Spleen (tissue), 11 donors: Measurements from ENCODE around the gene FITM1. TPM values are rescaled to one million over a fixed set of nuclear protein-coding genes. Genes with fewer than 3 reads are reported as not detected.

Experiments
- DNase-seq: peaks from one replicate; pipeline ENCODE4 v3.0.0-alpha.2; 2020
- H3K27ac ChIP-seq, 8 donors: fragments of 200-600 bp; sonication (generic) in 7 of 8; 1 replicate in 4 of 8; 2 replicates in 4 of 8; pipeline versions ENCODE4 v1.5.0 to v1.8.0; 2016 to 2021; ENCODE audit warnings: inconsistent platforms in 4 of 8, mild to moderate bottlenecking in 4 of 8, moderate library complexity in 1 of 8
- H3K27me3 ChIP-seq, 7 donors: fragments of 200-600 bp; sonication (generic) in 6 of 7; replicated peaks in 1 of 7; 1 replicate in 4 of 7; 2 replicates in 3 of 7; pipeline versions ENCODE4 v1.5.0 to v1.8.0; 2016 to 2021; ENCODE audit warnings: inconsistent platforms in 3 of 7, mild to moderate bottlenecking in 1 of 7
- H3K36me3 ChIP-seq, 6 donors: fragments of 200-600 bp; sonication (generic) in 5 of 6; 1 replicate in 4 of 6; 2 replicates in 2 of 6; pipeline versions ENCODE4 v1.5.0 to v1.8.0; 2016 to 2021; ENCODE audit warnings: inconsistent platforms in 2 of 6
- H3K4me1 ChIP-seq, 6 donors: fragments of 200-600 bp; sonication (generic) in 5 of 6; 1 replicate in 3 of 6; 2 replicates in 3 of 6; pipeline versions ENCODE4 v1.5.0 to v1.8.0; 2016 to 2021; ENCODE audit warnings: inconsistent platforms in 3 of 6
- H3K4me3 ChIP-seq, 8 donors: fragments of 200-600 bp; sonication (generic) in 7 of 8; 1 replicate in 4 of 8; 2 replicates in 4 of 8; pipeline versions ENCODE4 v1.5.0 to v1.8.0; 2016 to 2021; ENCODE audit warnings: inconsistent platforms in 4 of 8, mild to moderate bottlenecking in 4 of 8, moderate library complexity in 2 of 8
- H3K9me3 ChIP-seq, 8 donors: fragments of 200-600 bp; sonication (generic) in 7 of 8; 1 replicate in 4 of 8; 2 replicates in 4 of 8; pipeline versions ENCODE4 v1.5.0 to v1.8.0; 2016 to 2021; ENCODE audit warnings: inconsistent platforms in 4 of 8
- CTCF ChIP-seq, 11 experiments: fragments of 200-600 bp in 7 of 11; fragments of 450-650 bp in 4 of 11; sonication (generic) in 4 of 11; IDR thresholded peaks in 8 of 11; conservative IDR thresholded peaks in 3 of 11; 1 replicate in 7 of 11; 2 replicates in 4 of 11; pipeline versions ENCODE4 v1.4.0 to v1.8.0; 2016 to 2021; ENCODE audit warnings: antibody characterized with exemption in 11 of 11, inconsistent platforms in 4 of 11, mild to moderate bottlenecking in 1 of 11
- POLR2A ChIP-seq, 3 donors: fragments of 450-650 bp; IDR thresholded peaks; one replicate each; pipeline ENCODE4 v1.5.1; 2017; ENCODE audit warnings: antibody characterized with exemption in 3 of 3, mild to moderate bottlenecking in 1 of 3
- POLR2AphosphoS5 ChIP-seq, 3 donors: sonication (generic); formaldehyde crosslinking; IDR thresholded peaks; one replicate each; pipeline ENCODE4 v1.5.1; 2017; ENCODE audit warnings: antibody characterized with exemption in 3 of 3
- WGBS, 5 donors: extraction: QIAGEN DNeasy Blood & Tissue Kit in 3 of 5; methylation state at CpG; one replicate each; pipeline versions ENCODE4 v1.1.5 to v1.1.7; 2013 to 2018; 5-methylcytosine and 5-hydroxymethylcytosine counted together
- intact Hi-C: fragments of 100-400 bp; cut with DNase I; formaldehyde crosslinking; loops from one replicate; pipeline ENCODE4 v1.15.0; 2023; ENCODE audit warnings: low total_unique reads
- polyA plus RNA-seq, 3 donors: library from polyadenylated mRNA; stranded (reverse); fragments of 200-250 nt; gene quantifications; one replicate each; pipeline ENCODE4 v1.2.1, GENCODE V29; 2013
- total RNA-seq, 7 donors: library from RNA; depleted of rRNA in 3 of 7; stranded (reverse); fragments of >200 nt in 3 of 7; fragmentation: NEBNext Ultra II Directional in 4 of 7; extraction: Animal tissue kit (Norgen Biotek cat#: 25700) in 4 of 7; gene quantifications; one replicate each; pipeline versions ENCODE4 v1.1.0 to v1.2.1, GENCODE V29; 2016 to 2021
- donor health status: healthy with polysubstance abuse.
- donor health status: DM: no; HTN: no; CAD: no; lungs with moderate emphysema.
- donor health status: DM: no; HTN: no; CAD: no.
- donor health status: Bipolar disorder and iron deficiency.
- donor health status: healthy.
- donor health status: DM: no; HTN: no; CAD: no.
- donor health status: DM: yes; HTN: yes; CAD: no.

The FITM1 gene
- total and polyA plus RNA-seq, 10 donors: 3.7 to 12.9 (median 8.7) TPM

GRCh38 chr14:24106672-24107271 is 23.7 kb upstream of the FITM1 start:
- WGBS, 5 donors: 79 to 93% (median 84%) methylated on average over 4 of the region's 4 CpGs
- intact Hi-C loops: no loop called here

GRCh38 chr14:24108336-24108874 is 22.1 kb upstream of the FITM1 start:
- peaks cover 0 to 19% (median 8%) of the 10 kb centered on the region in 6 donors for H3K36me3 ChIP-seq
- WGBS, 5 donors: 45 to 54% (median 50%) methylated on average over 5 of the region's 5 CpGs
- H3K9me3 ChIP-seq: no peaks in the 10 kb centered on the region
- intact Hi-C loops: no loop called here
- DNase-seq: peak; percentile 10
- no peak for TF ChIP-seq POLR2A (IDR thresholded peaks at IDR 0.05)
- TF ChIP-seq POLR2AphosphoS5 (IDR thresholded peaks at IDR 0.05): no peak
- no peak for TF ChIP-seq CTCF (IDR thresholded peaks at IDR 0.05 in 8 of 11, conservative IDR thresholded peaks at IDR 0.05 in 3 of 11)
- peak overlapping the region; percentile 55 to 86 (median 72) for H3K27ac ChIP-seq
- no peak overlapping the region for H3K4me3 ChIP-seq
- no peaks in the 10 kb centered on the region for H3K27me3 ChIP-seq
- peaks cover 11 to 60% (median 47%) of the 10 kb centered on the region in 6 donors for H3K4me1 ChIP-seq

More at GRCh38 chr14:24106672-24107271, 23.7 kb upstream of the FITM1 start:
- no peaks in the 10 kb centered on the region for H3K9me3 ChIP-seq
- H3K36me3 ChIP-seq: peaks cover 0 to 35% (median 16%) of the 10 kb centered on the region in 6 donors
- H3K27ac ChIP-seq: peak overlapping the region in 6 of 8 donors; percentile 4 to 72 (median 52)
- no peaks in the 10 kb centered on the region for H3K27me3 ChIP-seq
- H3K4me1 ChIP-seq: peaks cover 11 to 57% (median 45%) of the 10 kb centered on the region in 6 donors
- H3K4me3 ChIP-seq: no peak overlapping the region
- no peak for DNase-seq
- TF ChIP-seq POLR2A (IDR thresholded peaks at IDR 0.05): no peak

- intact Hi-C loops: no loop called here
- H3K4me3 ChIP-seq: no peak overlapping the region
- no peak for TF ChIP-seq POLR2A (IDR thresholded peaks at IDR 0.05)
- TF ChIP-seq CTCF (IDR thresholded peaks at IDR 0.05 in 8 of 11, conservative IDR thresholded peaks at IDR 0.05 in 3 of 11): no peak
- TF ChIP-seq POLR2AphosphoS5 (IDR thresholded peaks at IDR 0.05): no peak
- DNase-seq: peak; percentile 38
- peaks cover 0 to 2% (median 0%) of the 10 kb centered on the region in 6 donors for H3K36me3 ChIP-seq
- H3K27me3 ChIP-seq: no peaks in the 10 kb centered on the region
- no peaks in the 10 kb centered on the region for H3K9me3 ChIP-seq
- peak overlapping the region in 4 of 8 donors; percentile 21 to 74 (median 56) for H3K27ac ChIP-seq
- H3K4me1 ChIP-seq: peaks cover 11 to 65% (median 49%) of the 10 kb centered on the region in 6 donors
- 74 to 86% (median 79%) methylated on average over 9 of the region's 9 CpGs for WGBS, 5 donors
Measured at GRCh38 chr14:24110060-24110459, 20.4 kb upstream of the FITM1 start.

GRCh38 chr14:24110523-24110922 is 19.9 kb upstream of the FITM1 start:
- H3K27ac ChIP-seq: peak overlapping the region in 5 of 8 donors; percentile 21 to 74 (median 41)
- WGBS, 5 donors: 46 to 74% (median 68%) methylated on average over 1 of the region's 1 CpG
- intact Hi-C loops: no loop called here

More at GRCh38 chr14:24110523-24110922, 19.9 kb upstream of the FITM1 start:
- H3K4me3 ChIP-seq: no peak overlapping the region
- DNase-seq: no peak
- H3K4me1 ChIP-seq: peaks cover 12 to 67% (median 51%) of the 10 kb centered on the region in 6 donors
- TF ChIP-seq POLR2AphosphoS5 (IDR thresholded peaks at IDR 0.05) (no peak), POLR2A (IDR thresholded peaks at IDR 0.05) (no peak), CTCF (IDR thresholded peaks at IDR 0.05 in 8 of 11, conservative IDR thresholded peaks at IDR 0.05 in 3 of 11) (no peak)
- no peaks in the 10 kb centered on the region for H3K9me3 ChIP-seq
- no peaks in the 10 kb centered on the region for H3K27me3 ChIP-seq
- no peaks in the 10 kb centered on the region for H3K36me3 ChIP-seq
